GM23248 (cell line): ENCODE results near the gene ZG16.

ENCODE experiments used
- EZH2 ChIP-seq: fragments of 200-600 bp; sonication (generic); IDR thresholded peaks from 2 replicates; pipeline ENCODE4 v1.6.1; 2018; ENCODE audit warnings: antibody characterized with exemption, mild to moderate bottlenecking; ENCODE audit not compliant: insufficient read depth, poor library complexity, severe bottlenecking
- EZH2phosphoT487 ChIP-seq: fragments of 200-600 bp; sonication (generic); IDR thresholded peaks from 2 replicates; pipeline ENCODE4 v1.6.1; 2018; ENCODE audit warnings: antibody characterized with exemption, moderate library complexity, mild to moderate bottlenecking, low read depth; ENCODE audit not compliant: insufficient read depth

- TF ChIP-seq EZH2phosphoT487 (no peak), EZH2 (no peak)
Measured at GRCh38 chr16:29753516-29753915, 24.5 kb upstream of the ZG16 start.
